K562 (cell line): ENCODE data around the gene TMIGD3. TPM values are rescaled to one million over a fixed set of nuclear protein-coding genes. Genes with fewer than 3 reads are reported as not detected.

ENCODE experiments used
- ATAC-seq: fragments of 200-7000 bp; cut with Tn5 transposase; 3 replicates; pipeline ENCODE4 v1.9.1; 2020; ENCODE audit warnings: moderate library complexity
- BruUV-seq: library from RNA; stranded (reverse); fragments of 400-500 nt; replicated peaks from 2 replicates; lab custom pipeline; 2021; lab: Mats Ljungman, UMichigan
- CTCF ChIA-PET: fragments of 300-600 bp; formaldehyde crosslinking; extraction: SDS; loops from one replicate; lab custom pipeline; 2021; ENCODE audit warnings: low intra/inter-chr PET ratio; lab: Yijun Ruan, JAX
- POLR2A ChIA-PET: fragments of 300-600, 350-650 bp; sonication (Branson Sonifier 250); formaldehyde crosslinking; extraction: SDS; loops from one replicate; lab custom pipeline; 2021; ENCODE audit warnings: antibody characterized with exemption, inconsistent platforms; lab: Yijun Ruan, JAX
- DNase-seq, 4 experiments: peaks; one replicate each; pipeline versions ENCODE4 v3.0.0 to v3.0.0-alpha.2; 2011 to 2018; ENCODE audit warnings: low spot score in 3 of 4, mixed read lengths in 3 of 4; ENCODE audit errors: extremely low read depth in 1 of 4
- FAIRE-seq: peaks from 2 replicates; lab custom pipeline; 2011; peaks lifted over from hg19 to GRCh38; lab: Jason Lieb, UNC
- H2AFZ ChIP-seq: 2 replicates; pipeline ENCODE4 v1.6.0; 2011; ENCODE audit warnings: low read depth, low read length, control low read depth, inconsistent platforms
- H3K27ac ChIP-seq: fragments of 200-600 bp; 3 replicates; pipeline ENCODE4 v1.8.0; 2011; ENCODE audit warnings: low read depth, mild to moderate bottlenecking, control low read depth, inconsistent platforms, low read length, moderate library complexity, mixed read lengths; ENCODE audit errors: extremely low read depth
- H3K27me3 ChIP-seq, 2 experiments: fragments of 300-600 bp in 1 of 2; 2 replicates in 1 of 2; 3 replicates in 1 of 2; pipeline versions ENCODE4 v1.6.0 to v1.8.0; 2011; ENCODE audit warnings: inconsistent platforms in 2 of 2, low read length in 2 of 2, mild to moderate bottlenecking in 1 of 2, mixed read lengths in 1 of 2, moderate library complexity in 1 of 2; ENCODE audit not compliant: control insufficient read depth in 2 of 2, insufficient read depth in 2 of 2
- H3K36me3 ChIP-seq: fragments of 300-600 bp; 3 replicates; pipeline ENCODE4 v1.8.0; 2011; ENCODE audit warnings: mild to moderate bottlenecking, low read length, inconsistent platforms; ENCODE audit not compliant: control insufficient read depth, insufficient read depth
- H3K4me1 ChIP-seq, 2 experiments: fragments of 200-600 bp in 1 of 2; replicated peaks in 1 of 2; 2 replicates in 1 of 2; 3 replicates in 1 of 2; pipeline versions ENCODE4 v1.5.1 to v1.8.0; 2011; ENCODE audit warnings: inconsistent platforms in 2 of 2, low read length in 2 of 2, mild to moderate bottlenecking in 1 of 2, mixed read lengths in 1 of 2, moderate library complexity in 1 of 2; ENCODE audit not compliant: control insufficient read depth in 2 of 2, insufficient read depth in 2 of 2
- H3K4me2 ChIP-seq: 2 replicates; pipeline ENCODE4 v1.6.1; 2011; ENCODE audit warnings: low read length, control low read depth, inconsistent platforms, mixed read lengths; ENCODE audit not compliant: insufficient read depth
- H3K4me3 ChIP-seq: fragments of 200-600 bp; sonication (generic), shearing (Covaris generic); 2 replicates; pipeline ENCODE4 v1.5.1; 2016; ENCODE audit warnings: control low read depth, inconsistent platforms
- H3K79me2 ChIP-seq: fragments of 200-600 bp; 3 replicates; pipeline ENCODE4 v1.8.0; 2011; ENCODE audit warnings: low read length, inconsistent platforms; ENCODE audit not compliant: control insufficient read depth, insufficient read depth
- H3K9ac ChIP-seq, 2 experiments: 2 replicates each; pipeline versions ENCODE4 v1.6.0 to v1.6.1; 2011; ENCODE audit warnings: low read depth in 2 of 2, low read length in 2 of 2, control low read depth in 1 of 2, inconsistent platforms in 1 of 2, mild to moderate bottlenecking in 1 of 2, mixed read lengths in 1 of 2; ENCODE audit not compliant: insufficient read depth in 1 of 2
- H3K9me1 ChIP-seq: one replicate; pipeline ENCODE4 v1.6.0; 2011; ENCODE audit warnings: inconsistent platforms, mild to moderate bottlenecking, low read length, moderate library complexity; ENCODE audit not compliant: control insufficient read depth, insufficient read depth
- H3K9me3 ChIP-seq: replicated peaks from 2 replicates; pipeline ENCODE4 v1.5.1; 2011; ENCODE audit warnings: low read depth, low read length, inconsistent platforms; ENCODE audit not compliant: control insufficient read depth, insufficient read depth
- H4K20me1 ChIP-seq: replicated peaks from 2 replicates; pipeline ENCODE4 v1.6.1; 2011; ENCODE audit warnings: low read length, inconsistent platforms, mixed read lengths; ENCODE audit not compliant: control insufficient read depth, insufficient read depth
- HLTF ChIP-seq: fragments of 450-650 bp; IDR thresholded peaks from 2 replicates; pipeline ENCODE4 v1.6.1; 2016
- HNRNPK ChIP-seq: fragments of 200-400 bp; formaldehyde crosslinking; IDR thresholded peaks from one replicate; pipeline ENCODE4 v1.6.1; 2018; ENCODE audit warnings: mild to moderate bottlenecking, low read depth, low read length; ENCODE audit not compliant: poor library complexity, severe bottlenecking
- RBM34 ChIP-seq: fragments of 200-400 bp; formaldehyde crosslinking; IDR thresholded peaks from 2 replicates; pipeline ENCODE4 v1.6.1; 2018; ENCODE audit warnings: low read length, borderline replicate concordance; ENCODE audit not compliant: insufficient read depth
- SMAD3 ChIP-seq: fragments of 450-650 bp; formaldehyde crosslinking; conservative IDR thresholded peaks from 2 replicates; pipeline ENCODE4 v1.4.0; 2020; ENCODE audit warnings: mild to moderate bottlenecking
- ZNF184 ChIP-seq: sonication (generic); formaldehyde crosslinking; IDR thresholded peaks from 2 replicates; pipeline ENCODE4 v1.5.0; 2020; ENCODE audit warnings: missing genetic modification reagents
- WGBS: fragments of 100-300 bp; shearing (Covaris generic); methylation state at CpG from one replicate; pipeline ENCODE4 v1.1.6; 2016; ENCODE audit warnings: low coverage, mixed read lengths; ENCODE audit not compliant: insufficient coverage; ENCODE audit errors: missing lambda C conversion rate; 5-methylcytosine and 5-hydroxymethylcytosine counted together
- in situ Hi-C: fragments of 300-500 bp; cut with MboI; formaldehyde crosslinking; loops from 4 replicates; pipeline ENCODE4 v1.15.0; 2018; ENCODE audit warnings: inconsistent platforms, mixed read lengths
- intact Hi-C: fragments of 100-400 bp; cut with micrococcal nuclease; formaldehyde crosslinking; loops from 2 replicates; pipeline ENCODE4 v1.14.2; 2022
- polyA plus RNA-seq, 8 experiments: library from polyadenylated mRNA; depleted of rRNA in 4 of 8; stranded (reverse) in 5 of 8; unstranded in 3 of 8; fragments of >200 nt; fragmentation: Nextera tagmentation in 2 of 8; fragmentation: Illumina TruSeq in 1 of 8; extraction: Ambion mirVana in 2 of 8; extraction: Trizol in 1 of 8; gene quantifications; 2 replicates each; pipeline versions ENCODE4 v1.2.1 to v1.2.3, GENCODE V29; 2011 to 2014; ENCODE audit warnings: inconsistent platforms in 1 of 8, missing spikeins in 1 of 8
- total RNA-seq, 7 experiments: library from RNA; depleted of rRNA in 6 of 7; stranded (reverse); fragments of >200 nt in 6 of 7; fragmentation: Illumina TruSeq in 2 of 7; extraction: Trizol in 2 of 7; gene quantifications; 2 replicates each; pipeline versions ENCODE4 v1.2.1 to v1.2.3, GENCODE V29; 2011 to 2021; ENCODE audit warnings: low replicate concordance in 1 of 7

TMIGD3 gene
- total and polyA plus RNA-seq, 9 of the 15 experiments (the other 6 are each of a cell fraction or from before 2014, with no cell fraction given) = 0.11 to 0.13 (median 0.11) TPM; not detected in 6

DNA sequence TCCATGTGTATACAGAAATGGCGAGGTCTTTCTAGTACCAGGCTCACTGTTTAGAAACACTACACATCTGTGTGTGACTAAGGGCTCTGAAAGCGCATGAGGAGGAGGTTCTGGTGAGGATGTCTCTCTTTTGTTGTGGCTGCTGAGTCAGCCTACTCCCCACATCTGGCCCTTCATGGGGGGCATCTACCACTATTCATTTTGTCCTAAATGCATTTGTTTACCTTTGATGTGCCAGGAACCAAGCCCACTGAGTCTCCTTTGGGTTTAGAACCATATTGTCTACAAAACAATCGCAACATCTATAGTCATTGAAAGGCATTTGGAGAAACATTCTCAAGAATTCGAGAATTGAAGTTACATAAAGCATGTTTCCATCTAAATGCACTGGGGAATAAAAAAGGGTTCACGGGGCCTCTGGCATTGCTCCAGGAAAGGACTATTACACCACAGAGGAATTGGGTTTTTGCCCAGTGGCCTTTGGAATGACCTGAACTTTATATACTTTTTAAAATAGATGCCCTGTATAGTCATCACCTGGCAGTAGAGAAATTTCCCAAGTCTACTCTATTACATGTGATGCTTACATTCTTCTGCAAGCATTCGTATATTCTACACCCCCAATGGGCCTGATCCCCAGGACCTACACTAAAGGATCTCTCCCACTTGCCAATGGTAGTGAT, 35.1 kb upstream of the TMIGD3 start (continued):
- TF ChIP-seq RBM34 = no peak

- intact Hi-C loops (no loop called here), in situ Hi-C loops (no loop called here)
- Histone ChIP-seq H3K4me2 (no peak overlapping the region), H3K4me1 (no peaks in the 10 kb centered on the region), H3K27me3 (peaks cover 33 to 35% of the 10 kb centered on the region in 2 experiments), H3K79me2 (no peaks in the 10 kb centered on the region), H2AFZ (no peak overlapping the region), H3K9me3 (no peaks in the 10 kb centered on the region), H4K20me1 (no peaks in the 10 kb centered on the region), H3K27ac (no peak overlapping the region), H3K9ac (no peak overlapping the region), H3K9me1 (no peaks in the 10 kb centered on the region), H3K36me3 (no peaks in the 10 kb centered on the region), H3K4me3 (no peak overlapping the region)
- 1% methylated on average over 14 of the region's 14 CpGs for WGBS
- ATAC-seq = no peak
- TF ChIP-seq HNRNPK (no peak), HLTF (no peak), ZNF184 (no peak), SMAD3 (no peak)
- ChIA-PET CTCF (interaction anchor here (0.7 kb wide), 1 partner anchor 56 kb away, joined by 4 read pairs; no protein-coding TSS in a partner anchor), POLR2A (interaction anchor here (0.5 to 2.4 kb wide), 5 partner anchors 16 to 1151 kb away, joined by 3 to 7 read pairs (median 3); no protein-coding TSS in a partner anchor)
- BruUV-seq = no TSS peak
- no peak for DNase-seq
- FAIRE-seq = no peak
These were observed 32.1 kb upstream of the TMIGD3 start for GRCh38 chr1:111535256-111536191.
